GM20000 (cell line): ENCODE data around the gene ALDH5A1.

Experiments
- DNase-seq: peaks from one replicate; pipeline ENCODE4 v3.0.0; 2012; ENCODE audit warnings: low spot score
- CTCF ChIP-seq: IDR thresholded peaks from 2 replicates; pipeline ENCODE4 v1.5.1; 2012; ENCODE audit warnings: mild to moderate bottlenecking, control low read depth; ENCODE audit errors: extremely low read depth, missing control alignments

The ALDH5A1 gene

GRCh38 chr6:24497254-24497970 is 2.6 kb downstream of the ALDH5A1 start:
- no peak for TF ChIP-seq CTCF
- DNase-seq, result peak; percentile 56

GRCh38 chr6:24500683-24501082 is 5.9 kb downstream of the ALDH5A1 start:
- DNase-seq, result no peak
- TF ChIP-seq CTCF, result no peak

GRCh38 chr6:24501374-24501773 is 6.6 kb downstream of the ALDH5A1 start:
- TF ChIP-seq CTCF, result no peak
- no peak for DNase-seq

- no peak for TF ChIP-seq CTCF
- no peak for DNase-seq
Measured at GRCh38 chr6:24501914-24502313, 7.1 kb downstream of the ALDH5A1 start.

GRCh38 chr6:24504287-24504648 is 9.5 kb downstream of the ALDH5A1 start:
- TF ChIP-seq CTCF, result no peak
- no peak for DNase-seq

GRCh38 chr6:24504649-24505586 is 10.1 kb downstream of the ALDH5A1 start:
- DNase-seq, result no peak
- TF ChIP-seq CTCF, result no peak
